C1 segment of cervical spinal cord (tissue), 14 donors: ENCODE measurements around the gene NFATC4.
"Not testable (repeated sequence)": the region's sequence is repeated elsewhere in the genome, so short reads cannot be mapped to it uniquely, and the experiment has no call there.

ENCODE experiments used
- DNase-seq, 14 donors: peaks; one replicate each; lab custom pipeline; 2025; lab: John Stamatoyannopoulos, UW

NFATC4 gene

GRCh38 chr14:24339284-24340151 lies 28.5 kb upstream of the NFATC4 start, which contains the start of gene RIPK3:
TSS of gene RIPK3 (minus strand) at chr14:24339991. CDS start at chr14:24339826, 165 bp downstream.
- no peak for DNase-seq

GRCh38 chr14:24340606-24341005 lies 27.4 kb upstream of the NFATC4 start:
- no peak for DNase-seq

GRCh38 chr14:24342889-24343288 lies 25.1 kb upstream of the NFATC4 start:
- DNase-seq, result no peak

GRCh38 chr14:24343795-24344660 lies 24.0 kb upstream of the NFATC4 start:
- no peak for DNase-seq

- no peak for DNase-seq
These were observed 20.9 kb upstream of the NFATC4 start for GRCh38 chr14:24347134-24347533.

GRCh38 chr14:24348186-24348585 lies 19.8 kb upstream of the NFATC4 start:
- DNase-seq, result no peak

- DNase-seq, result no peak
These were observed 18.2 kb upstream of the NFATC4 start for GRCh38 chr14:24349742-24350141.

GRCh38 chr14:24351517-24351916 lies 16.5 kb upstream of the NFATC4 start:
- no peak for DNase-seq

- DNase-seq, result no peak
These were observed 14.2 kb upstream of the NFATC4 start for GRCh38 chr14:24353559-24354481.

- DNase-seq, result not testable (repeated sequence)
These were observed 13.5 kb upstream of the NFATC4 start for GRCh38 chr14:24354482-24354825.

- DNase-seq, result no peak
These were observed 13.0 kb upstream of the NFATC4 start for GRCh38 chr14:24355009-24355408.

GRCh38 chr14:24356208-24356607 lies 11.8 kb upstream of the NFATC4 start:
- DNase-seq, result no peak

GRCh38 chr14:24360281-24360680 lies 7.7 kb upstream of the NFATC4 start:
- DNase-seq, result no peak

GRCh38 chr14:24361326-24361725 lies 6.7 kb upstream of the NFATC4 start:
- no peak for DNase-seq

- DNase-seq, result no peak
These were observed 5.6 kb upstream of the NFATC4 start for GRCh38 chr14:24362241-24362960.

GRCh38 chr14:24363401-24363800 lies 4.6 kb upstream of the NFATC4 start:
- no peak for DNase-seq

GRCh38 chr14:24364841-24365240 lies 3.1 kb upstream of the NFATC4 start:
- DNase-seq, result peak in 1 of 14 donors; percentile 25

- DNase-seq, result peak in 10 of 14 donors; percentile 23 to 83 (median 30)
These were observed 2.2 kb upstream of the NFATC4 start for GRCh38 chr14:24365600-24366412.

- DNase-seq, result no peak
These were observed 1.6 kb upstream of the NFATC4 start for GRCh38 chr14:24366413-24366720.
